Measurements from ENCODE around the gene ACTR3. TPM values are rescaled to one million over a fixed set of nuclear protein-coding genes. Genes with fewer than 3 reads are reported as not detected.

The ACTR3 gene
- total RNA-seq, 1 donor: 315 TPM

DNA sequence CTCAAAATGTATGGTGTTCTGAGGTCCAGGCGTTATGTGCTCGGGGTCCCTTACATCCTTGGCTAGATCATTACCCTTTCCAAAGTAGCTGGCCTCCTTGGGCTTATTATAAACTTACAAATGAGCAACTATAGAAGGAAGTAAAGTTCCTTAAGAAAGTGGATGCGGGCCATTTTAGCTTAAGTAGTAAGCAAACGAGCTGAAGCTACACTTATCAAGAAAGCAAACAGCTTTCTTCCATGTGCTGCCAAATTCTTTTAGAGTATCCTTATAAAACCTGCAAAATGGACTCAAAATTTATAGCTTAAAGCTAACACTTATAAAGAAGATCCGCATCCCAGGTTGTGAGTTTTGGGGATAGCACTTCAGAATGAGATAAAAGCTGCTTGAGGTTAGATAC, 75.3 kb downstream of the ACTR3 start:
- TF ChIP-seq, protein P1, sequence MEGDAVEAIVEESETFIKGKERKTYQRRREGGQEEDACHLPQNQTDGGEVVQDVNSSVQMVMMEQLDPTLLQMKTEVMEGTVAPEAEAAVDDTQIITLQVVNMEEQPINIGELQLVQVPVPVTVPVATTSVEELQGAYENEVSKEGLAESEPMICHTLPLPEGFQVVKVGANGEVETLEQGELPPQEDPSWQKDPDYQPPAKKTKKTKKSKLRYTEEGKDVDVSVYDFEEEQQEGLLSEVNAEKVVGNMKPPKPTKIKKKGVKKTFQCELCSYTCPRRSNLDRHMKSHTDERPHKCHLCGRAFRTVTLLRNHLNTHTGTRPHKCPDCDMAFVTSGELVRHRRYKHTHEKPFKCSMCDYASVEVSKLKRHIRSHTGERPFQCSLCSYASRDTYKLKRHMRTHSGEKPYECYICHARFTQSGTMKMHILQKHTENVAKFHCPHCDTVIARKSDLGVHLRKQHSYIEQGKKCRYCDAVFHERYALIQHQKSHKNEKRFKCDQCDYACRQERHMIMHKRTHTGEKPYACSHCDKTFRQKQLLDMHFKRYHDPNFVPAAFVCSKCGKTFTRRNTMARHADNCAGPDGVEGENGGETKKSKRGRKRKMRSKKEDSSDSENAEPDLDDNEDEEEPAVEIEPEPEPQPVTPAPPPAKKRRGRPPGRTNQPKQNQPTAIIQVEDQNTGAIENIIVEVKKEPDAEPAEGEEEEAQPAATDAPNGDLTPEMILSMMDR (IDR thresholded peaks at IDR 0.05; ENCODE audit: extremely low read depth, low read depth, low read length): no peak
- Histone ChIP-seq H3K4me3 (ENCODE audit: insufficient read depth, low read length) (no peak overlapping the region), H3K27me3 (ENCODE audit: insufficient read depth, low read length) (no peaks in the 10 kb centered on the region), H2AFZ (ENCODE audit: low read length) (no peak overlapping the region), H3K36me3 (ENCODE audit: insufficient read depth, low read length) (peaks cover 26% of the 10 kb centered on the region), H3K4me2 (ENCODE audit: insufficient read depth, low read length) (no peak overlapping the region), H3K4me1 (ENCODE audit: insufficient read depth, low read length) (peaks cover 16% of the 10 kb centered on the region), H3K9me3 (ENCODE audit: low read depth, low read length) (no peaks in the 10 kb centered on the region), H3K79me2 (ENCODE audit: insufficient read depth, low read length) (no peaks in the 10 kb centered on the region), H3K27ac (ENCODE audit: low read depth, low read length) (no peak overlapping the region), H4K20me1 (ENCODE audit: insufficient read depth, low read length) (peaks cover 7% of the 10 kb centered on the region)
- DNase-seq (ENCODE audit: insufficient read length, low spot score, missing footprints): no peak

GRCh38 chr2:113965644-113966043, 75.8 kb downstream of the ACTR3 start:
- H3K27ac ChIP-seq (ENCODE audit: low read depth, low read length): no peak overlapping the region

GRCh38 chr2:113966171-113966570, 76.3 kb downstream of the ACTR3 start:
- Histone ChIP-seq H3K4me3 (ENCODE audit: insufficient read depth, low read length) (no peak overlapping the region), H3K9me3 (ENCODE audit: low read depth, low read length) (no peaks in the 10 kb centered on the region), H3K79me2 (ENCODE audit: insufficient read depth, low read length) (no peaks in the 10 kb centered on the region), H3K4me2 (ENCODE audit: insufficient read depth, low read length) (no peak overlapping the region), H4K20me1 (ENCODE audit: insufficient read depth, low read length) (peaks cover 7% of the 10 kb centered on the region), H3K27me3 (ENCODE audit: insufficient read depth, low read length) (no peaks in the 10 kb centered on the region), H3K27ac (ENCODE audit: low read depth, low read length) (peak overlapping the region; percentile 17), H3K36me3 (ENCODE audit: insufficient read depth, low read length) (peaks cover 25% of the 10 kb centered on the region), H2AFZ (ENCODE audit: low read length) (no peak overlapping the region), H3K4me1 (ENCODE audit: insufficient read depth, low read length) (peaks cover 16% of the 10 kb centered on the region)
- TF ChIP-seq, protein P1 (IDR thresholded peaks at IDR 0.05; ENCODE audit: extremely low read depth, low read depth, low read length): no peak
- DNase-seq (ENCODE audit: insufficient read length, low spot score, missing footprints): no peak

More at GRCh38 chr2:113965644-113966043, 75.8 kb downstream of the ACTR3 start:
- no peak for DNase-seq (ENCODE audit: insufficient read length, low spot score, missing footprints)
- H2AFZ ChIP-seq (ENCODE audit: low read length): no peak overlapping the region
- peaks cover 25% of the 10 kb centered on the region for H3K36me3 ChIP-seq (ENCODE audit: insufficient read depth, low read length)
- H3K4me3 ChIP-seq (ENCODE audit: insufficient read depth, low read length): no peak overlapping the region
- H3K9me3 ChIP-seq (ENCODE audit: low read depth, low read length): no peaks in the 10 kb centered on the region
- H3K4me1 ChIP-seq (ENCODE audit: insufficient read depth, low read length): peaks cover 16% of the 10 kb centered on the region
- H4K20me1 ChIP-seq (ENCODE audit: insufficient read depth, low read length): peaks cover 7% of the 10 kb centered on the region
- TF ChIP-seq, protein P1 (IDR thresholded peaks at IDR 0.05; ENCODE audit: extremely low read depth, low read depth, low read length): peak; percentile 54
- no peak overlapping the region for H3K4me2 ChIP-seq (ENCODE audit: insufficient read depth, low read length)
- no peaks in the 10 kb centered on the region for H3K79me2 ChIP-seq (ENCODE audit: insufficient read depth, low read length)
- H3K27me3 ChIP-seq (ENCODE audit: insufficient read depth, low read length): no peaks in the 10 kb centered on the region

DNA sequence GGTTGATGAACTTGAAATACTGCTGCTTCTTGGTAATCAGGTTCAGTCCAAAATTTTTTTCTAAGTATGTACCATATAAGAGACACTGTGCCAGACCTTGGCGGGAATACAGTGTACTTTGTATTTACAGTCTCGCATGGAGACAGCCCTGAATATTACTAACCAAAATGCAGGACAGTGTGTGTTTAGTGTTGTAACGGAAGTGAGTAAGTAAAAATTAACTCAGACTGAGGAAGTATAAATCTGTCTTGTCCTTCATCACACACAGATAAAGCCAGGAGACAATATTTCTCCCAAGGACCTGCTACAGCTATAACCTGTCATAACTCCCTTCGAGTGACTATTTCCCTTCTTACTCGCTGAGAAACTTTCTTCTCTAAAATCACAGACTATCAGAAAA, 76.9 kb downstream of the ACTR3 start:
- no peak overlapping the region for H3K4me3 ChIP-seq (ENCODE audit: insufficient read depth, low read length)
- peaks cover 7% of the 10 kb centered on the region for H4K20me1 ChIP-seq (ENCODE audit: insufficient read depth, low read length)
- TF ChIP-seq, protein P1 (IDR thresholded peaks at IDR 0.05; ENCODE audit: extremely low read depth, low read depth, low read length): no peak
- H3K79me2 ChIP-seq (ENCODE audit: insufficient read depth, low read length): no peaks in the 10 kb centered on the region
- no peak overlapping the region for H3K4me2 ChIP-seq (ENCODE audit: insufficient read depth, low read length)
- no peaks in the 10 kb centered on the region for H3K9me3 ChIP-seq (ENCODE audit: low read depth, low read length)
- DNase-seq (ENCODE audit: insufficient read length, low spot score, missing footprints): peak; percentile 44
- peak overlapping the region; percentile 17 for H3K27ac ChIP-seq (ENCODE audit: low read depth, low read length)
- peaks cover 28% of the 10 kb centered on the region for H3K36me3 ChIP-seq (ENCODE audit: insufficient read depth, low read length)
- no peak overlapping the region for H2AFZ ChIP-seq (ENCODE audit: low read length)
- H3K4me1 ChIP-seq (ENCODE audit: insufficient read depth, low read length): peaks cover 16% of the 10 kb centered on the region
- no peaks in the 10 kb centered on the region for H3K27me3 ChIP-seq (ENCODE audit: insufficient read depth, low read length)
